HG03280 (cell line): ENCODE measurements around the gene PRICKLE1.

ENCODE experiments used
- ATAC-seq: cut with Tn5 transposase; IDR thresholded peaks from one replicate; pipeline ENCODE4 v1.9.1; 2021; ENCODE audit warnings: mild to moderate bottlenecking, moderate library complexity; ENCODE audit not compliant: unreplicated experiment

Gene PRICKLE1

DNA sequence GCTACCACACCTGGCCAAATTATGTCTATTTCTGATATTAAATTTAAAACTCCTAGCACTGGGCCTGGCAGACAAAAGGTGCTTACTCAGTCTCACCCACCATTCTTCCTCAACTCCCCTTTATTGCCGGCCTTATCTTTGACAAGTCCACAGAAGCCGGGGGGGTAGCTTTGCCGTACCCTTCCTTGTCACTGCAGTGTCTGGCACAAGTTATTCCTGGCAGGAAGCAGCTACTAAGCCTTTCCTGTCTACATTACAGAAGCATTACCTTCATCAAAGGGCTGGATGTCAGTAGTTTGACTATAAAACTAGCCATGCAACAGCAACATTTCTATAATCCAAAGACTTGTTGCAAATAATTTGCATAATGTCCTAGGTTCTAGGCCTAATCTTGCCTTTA, 127.1 kb downstream of the PRICKLE1 start:
- ATAC-seq = no peak

DNA sequence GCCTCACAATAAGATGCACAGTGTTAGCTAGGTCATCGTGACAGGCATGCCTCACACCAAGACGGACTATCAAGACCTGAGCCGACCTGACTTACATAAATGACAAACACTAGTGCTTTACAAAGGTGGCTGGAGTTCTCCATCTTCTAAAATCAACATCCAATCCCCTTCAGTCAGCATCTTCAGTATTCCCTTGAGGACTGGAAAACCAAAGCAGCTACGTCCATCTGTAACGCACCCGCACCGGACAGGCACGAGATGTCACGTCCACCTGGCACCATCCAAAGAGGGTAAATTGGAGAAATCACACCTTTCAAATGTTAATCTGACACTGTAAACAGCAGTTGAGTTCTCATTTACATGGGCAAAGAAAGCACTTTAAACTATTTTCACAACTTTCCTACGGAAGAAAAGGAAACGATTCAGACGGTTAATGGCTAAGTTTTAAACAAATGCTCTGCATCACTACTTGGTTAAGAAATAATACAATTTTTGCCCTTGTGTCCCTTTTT, 130.2 kb downstream of the PRICKLE1 start:
- ATAC-seq = no peak

GRCh38 chr12:42458575-42458974, 131.0 kb downstream of the PRICKLE1 start:
- no peak for ATAC-seq

DNA sequence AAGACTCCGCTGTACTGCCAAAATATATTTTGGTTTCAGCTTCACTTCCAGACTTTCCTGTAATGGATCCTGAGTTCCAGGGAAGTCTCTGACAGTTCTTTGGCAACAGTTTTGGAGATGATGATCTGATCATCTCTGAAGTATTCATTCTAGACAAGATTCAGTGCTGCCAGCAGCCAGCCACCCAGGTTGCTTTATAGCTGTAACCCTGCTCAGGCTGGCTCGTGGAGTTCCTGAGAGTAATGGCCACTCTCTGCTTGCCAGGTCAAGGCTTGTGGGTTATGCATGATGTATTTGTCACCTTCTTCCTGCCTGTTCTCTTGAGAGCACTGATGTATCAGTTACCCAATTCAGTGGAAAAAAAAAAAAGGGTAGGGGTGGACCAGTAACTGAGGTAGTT, 139.3 kb downstream of the PRICKLE1 start:
- no peak for ATAC-seq

DNA sequence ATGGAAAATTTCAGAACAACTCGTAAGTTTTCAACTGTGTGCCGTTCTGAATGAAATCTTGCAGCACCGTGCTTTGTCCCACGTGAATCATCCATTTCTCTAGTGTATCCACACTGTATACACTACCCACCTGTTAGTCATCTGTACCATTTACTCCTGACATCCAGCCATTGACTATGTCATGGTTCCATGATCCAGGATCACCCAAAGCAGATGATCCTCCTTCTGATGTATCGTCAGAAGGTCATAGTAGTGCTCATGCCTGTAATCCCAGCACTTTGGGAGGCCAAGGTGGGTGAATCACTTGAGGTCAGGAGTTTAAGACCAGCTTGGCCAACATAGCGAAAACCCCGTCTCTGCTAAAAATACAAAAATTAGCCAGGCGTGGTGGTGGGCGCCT, 140.7 kb downstream of the PRICKLE1 start:
- no peak for ATAC-seq

GRCh38 chr12:42447371-42447786, 142.2 kb downstream of the PRICKLE1 start:
- ATAC-seq = no peak

GRCh38 chr12:42446761-42447160, 142.8 kb downstream of the PRICKLE1 start:
- ATAC-seq = no peak

DNA sequence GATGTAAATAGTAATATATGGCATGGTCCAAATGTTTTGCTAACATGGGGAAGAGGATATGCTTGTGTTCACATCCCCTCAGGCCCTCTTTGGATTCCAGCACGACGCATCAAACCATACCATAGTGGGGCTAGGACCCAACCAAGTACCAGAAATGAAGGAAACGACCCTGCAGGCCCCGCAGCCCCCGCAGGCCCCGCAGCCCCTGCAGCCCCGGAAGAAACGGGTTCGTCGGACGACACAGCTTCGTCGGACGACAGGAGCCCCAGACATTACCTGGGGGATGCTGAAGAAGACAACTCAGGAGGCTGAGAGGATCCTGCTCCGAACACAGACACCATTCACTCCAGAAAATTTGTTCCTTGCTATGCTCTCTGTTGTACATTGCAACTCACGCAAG, 143.7 kb downstream of the PRICKLE1 start:
- ATAC-seq = no peak

DNA sequence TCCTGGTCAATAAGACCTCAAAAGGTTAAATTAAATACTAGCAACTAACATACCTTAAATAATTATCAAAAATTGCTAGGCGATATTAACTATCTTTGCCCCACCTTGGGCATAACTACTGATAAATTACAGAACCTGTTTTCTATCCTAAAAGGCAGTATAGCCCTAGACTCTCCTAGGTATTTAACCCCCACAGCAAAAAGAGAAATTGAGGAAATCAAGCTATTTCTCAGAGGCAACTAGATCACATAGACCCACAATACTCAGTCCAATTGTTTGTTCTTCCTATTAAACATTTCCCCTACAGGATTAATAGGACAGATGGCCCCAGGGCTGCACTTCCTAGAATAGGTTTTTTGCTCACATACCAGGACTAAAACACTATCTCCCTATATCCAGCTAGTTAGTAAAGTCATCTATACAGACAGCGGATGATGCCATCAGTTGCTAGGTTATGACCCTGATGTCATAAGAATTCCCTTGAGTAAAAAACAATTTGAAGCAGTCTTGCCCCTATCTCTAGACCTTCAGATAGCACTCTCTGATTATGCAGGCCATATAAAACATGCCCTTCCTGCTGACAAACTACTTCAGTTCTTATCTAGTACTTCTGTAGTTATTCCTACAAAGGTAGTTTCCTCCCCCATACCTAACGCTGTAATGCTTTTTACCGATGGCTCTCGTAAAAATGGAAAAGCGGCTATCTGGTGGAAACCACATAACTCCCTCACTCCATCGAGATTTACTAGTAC, 145.2 kb downstream of the PRICKLE1 start:
- ATAC-seq = no peak

DNA sequence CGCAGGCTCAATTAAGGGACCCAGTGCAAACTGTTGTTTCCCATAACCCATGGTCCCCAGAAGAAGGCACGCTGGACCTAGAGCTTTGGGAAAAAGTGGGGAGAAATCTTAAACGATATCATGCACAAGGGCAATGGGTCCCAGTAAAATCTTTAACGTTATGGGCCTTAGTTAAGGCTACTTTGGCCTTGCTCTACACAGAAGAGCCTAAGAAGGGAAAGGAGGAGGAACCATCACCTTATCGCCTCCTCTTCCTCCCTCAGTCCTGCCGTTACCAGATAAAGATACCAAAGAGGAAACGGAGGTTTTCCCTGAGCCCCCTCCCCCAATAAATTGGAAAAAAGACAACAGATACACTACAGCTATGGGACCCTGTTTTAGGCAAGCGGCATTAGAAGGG, 146.7 kb downstream of the PRICKLE1 start:
- no peak for ATAC-seq

- no peak for ATAC-seq
Measured at GRCh38 chr12:42442311-42442759, 147.2 kb downstream of the PRICKLE1 start.

DNA sequence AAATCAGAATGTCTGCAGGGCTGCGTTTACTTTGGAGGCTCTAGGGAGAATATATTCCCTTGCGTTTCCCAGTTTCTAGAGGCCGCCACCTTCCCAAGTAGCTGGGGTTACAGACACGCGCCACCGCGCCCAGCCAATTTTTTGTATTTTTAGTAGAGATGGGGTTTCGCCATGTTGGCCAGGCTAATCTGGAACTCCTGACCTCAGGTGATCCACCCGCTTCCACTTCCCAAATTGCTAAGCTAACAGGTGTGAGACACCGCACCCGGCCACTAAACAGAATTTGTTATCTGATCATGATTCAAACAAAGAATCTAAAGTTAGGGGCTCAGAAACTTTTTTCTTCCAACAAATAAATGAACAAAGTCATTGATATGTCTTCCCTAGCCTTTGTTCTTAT, 148.9 kb downstream of the PRICKLE1 start:
- ATAC-seq = no peak

GRCh38 chr12:42432517-42433140, 156.9 kb downstream of the PRICKLE1 start:
- ATAC-seq = no peak

DNA sequence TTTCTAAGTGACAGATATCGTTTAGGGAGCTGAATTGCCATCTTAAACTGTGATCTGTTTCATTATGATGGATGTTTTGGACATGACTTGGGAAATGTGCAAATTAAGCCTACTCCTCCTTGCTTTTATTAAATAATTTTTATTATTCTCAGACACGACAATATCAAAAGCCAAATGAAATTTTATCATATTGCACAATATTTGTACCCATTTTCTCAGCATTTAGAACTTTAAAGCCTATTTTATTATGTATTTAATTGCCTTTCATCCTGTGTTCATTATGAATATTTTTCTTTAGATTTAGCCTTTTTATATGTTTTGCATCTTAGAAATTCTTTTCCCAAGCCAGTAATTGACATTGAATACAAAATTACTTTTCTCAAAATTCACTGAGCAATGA, 160.7 kb downstream of the PRICKLE1 start:
- ATAC-seq = no peak

DNA sequence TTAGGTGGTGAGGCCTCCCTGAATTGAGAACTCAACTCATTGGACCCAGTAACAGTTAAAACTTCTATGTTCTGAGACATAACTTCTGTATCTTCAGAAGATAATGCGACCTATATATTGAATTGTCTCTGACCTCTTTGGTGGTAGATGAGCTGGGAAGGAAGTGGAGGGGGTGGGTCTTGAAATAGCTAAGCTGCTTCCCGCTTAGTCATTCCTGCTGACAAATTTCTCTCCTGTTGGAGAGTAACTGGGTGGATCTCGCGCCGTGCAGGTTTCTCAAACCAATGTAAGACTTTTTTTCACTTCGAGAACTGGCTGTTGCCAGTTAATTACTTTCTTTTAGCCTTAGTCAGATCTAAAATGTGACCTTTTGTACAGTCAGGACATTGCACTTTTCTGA, 162.8 kb downstream of the PRICKLE1 start:
- no peak for ATAC-seq

GRCh38 chr12:42422785-42423184, 166.8 kb downstream of the PRICKLE1 start:
- ATAC-seq = peak; percentile 48

DNA sequence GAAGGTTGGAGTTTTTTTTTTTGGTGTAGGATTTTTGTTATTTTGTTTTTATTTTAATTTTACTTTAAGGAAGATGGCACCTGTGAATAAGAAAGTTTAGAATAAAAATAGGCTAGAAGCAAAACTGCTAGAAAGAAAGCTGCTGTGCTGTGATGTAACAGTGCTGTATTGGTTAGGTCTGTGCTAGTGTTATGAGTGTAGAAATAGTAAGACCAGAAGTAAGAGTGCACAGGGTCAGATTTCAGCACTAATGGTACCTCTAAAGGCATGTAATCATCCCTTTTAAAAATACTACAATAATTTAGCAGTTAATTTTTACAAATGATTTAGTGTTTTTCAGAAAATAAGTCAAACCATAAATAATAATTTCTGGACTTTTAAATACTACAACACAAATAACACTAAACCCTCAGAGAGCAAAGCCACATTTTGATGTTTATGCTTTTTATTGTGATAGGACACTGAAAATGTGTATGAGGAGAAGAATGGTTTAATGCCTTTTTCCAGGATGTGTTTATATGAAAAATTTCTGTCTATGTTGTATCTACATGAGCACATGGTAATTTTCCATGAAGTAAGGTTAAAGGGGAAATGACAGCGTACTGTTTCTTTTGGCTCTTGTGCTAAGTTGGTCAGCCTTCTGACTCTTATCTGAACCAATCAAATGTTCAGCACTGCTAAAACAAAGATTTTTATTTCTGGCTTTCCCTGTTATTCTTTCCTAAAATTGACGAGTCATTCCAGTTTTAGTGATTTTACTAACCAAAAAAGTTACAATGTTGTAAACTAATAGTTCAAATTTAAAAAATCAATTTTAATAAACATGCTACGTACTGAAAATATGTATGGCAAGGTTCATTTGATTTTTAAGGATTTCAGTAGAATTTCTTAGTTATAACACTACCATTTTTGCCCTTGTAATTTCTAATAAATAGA, 167.4 kb downstream of the PRICKLE1 start:
- ATAC-seq = peak; percentile 98

DNA sequence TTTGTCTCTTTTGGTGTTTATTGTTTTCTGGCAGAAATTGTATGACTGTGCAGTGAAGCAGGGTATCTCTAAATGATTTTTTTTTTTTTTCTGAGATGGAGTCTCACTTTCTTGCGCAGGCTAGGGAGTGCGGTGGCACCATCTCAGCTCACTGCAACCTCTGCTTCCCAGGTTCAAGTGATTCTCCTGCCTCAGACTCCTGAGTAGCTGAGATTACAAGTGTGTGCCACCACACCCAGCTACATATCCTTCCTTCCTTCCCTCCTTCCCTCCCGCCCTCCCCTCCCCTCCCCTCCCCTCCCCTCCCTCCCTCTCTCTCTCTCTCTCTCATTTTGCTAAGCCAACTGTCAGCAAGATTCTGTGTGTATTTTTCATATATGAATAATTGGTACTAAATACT, 169.2 kb downstream of the PRICKLE1 start:
- no peak for ATAC-seq

DNA sequence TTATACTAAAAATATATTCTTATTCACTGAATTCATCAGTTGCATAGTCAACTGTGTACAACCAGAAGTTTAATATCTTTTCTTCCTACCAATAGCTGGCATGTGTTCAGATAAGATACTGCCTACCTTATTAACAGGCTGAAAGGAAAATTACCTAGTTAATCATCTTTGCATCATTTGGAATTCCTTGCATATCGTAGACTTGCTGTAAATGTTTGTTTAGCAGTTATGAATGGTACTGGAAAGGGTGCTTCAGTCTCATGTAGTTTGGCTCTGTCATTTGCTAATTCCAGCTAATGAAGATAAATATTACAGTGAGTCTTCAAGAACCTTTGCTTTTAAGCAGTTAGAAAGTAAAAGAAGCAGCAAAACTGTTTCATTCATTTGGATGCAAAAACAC, 179.2 kb downstream of the PRICKLE1 start:
- no peak for ATAC-seq

- no peak for ATAC-seq
Measured at GRCh38 chr12:42409471-42409870, 180.1 kb downstream of the PRICKLE1 start.

GRCh38 chr12:42407306-42407705, 182.2 kb downstream of the PRICKLE1 start:
- no peak for ATAC-seq
